GM06990 (cell line): Measurements from ENCODE around the gene VDAC1.
A peak's percentile ranks its signal among the peaks of the same experiment; 100 is the strongest.

Source experiments
- DNase-seq: peaks from one replicate; pipeline ENCODE4 v3.0.0-alpha.2; 2011; ENCODE audit not compliant: insufficient read length; ENCODE audit errors: extremely low read depth
- H3K27me3 ChIP-seq: replicated peaks from 2 replicates; pipeline ENCODE4 v1.6.0; 2011; ENCODE audit warnings: low read length; ENCODE audit not compliant: control insufficient read depth, insufficient read depth
- H3K36me3 ChIP-seq: 2 replicates; pipeline ENCODE4 v1.5.1; 2011; ENCODE audit warnings: low read length; ENCODE audit not compliant: control insufficient read depth, insufficient read depth
- H3K4me3 ChIP-seq: replicated peaks from 2 replicates; pipeline ENCODE4 v1.5.1; 2011; ENCODE audit warnings: low read depth, mild to moderate bottlenecking, control low read depth, low read length
- CTCF ChIP-seq: IDR thresholded peaks from 2 replicates; pipeline ENCODE4 v1.5.1; 2011; ENCODE audit warnings: low read length, control low read depth, mild to moderate bottlenecking, inconsistent platforms; ENCODE audit not compliant: insufficient read depth, poor library complexity, severe bottlenecking

The VDAC1 gene, protein sequence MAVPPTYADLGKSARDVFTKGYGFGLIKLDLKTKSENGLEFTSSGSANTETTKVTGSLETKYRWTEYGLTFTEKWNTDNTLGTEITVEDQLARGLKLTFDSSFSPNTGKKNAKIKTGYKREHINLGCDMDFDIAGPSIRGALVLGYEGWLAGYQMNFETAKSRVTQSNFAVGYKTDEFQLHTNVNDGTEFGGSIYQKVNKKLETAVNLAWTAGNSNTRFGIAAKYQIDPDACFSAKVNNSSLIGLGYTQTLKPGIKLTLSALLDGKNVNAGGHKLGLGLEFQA

GRCh38 chr5:134004626-134005416 is at the start of gene VDAC1:
Gene VDAC1 (minus strand): TSS chr5:134004975. CDS start chr5:133993012, 11,963 bp downstream.
- Histone ChIP-seq H3K4me3 (peak within 1 kb of the TSS; percentile 84), H3K27me3 (no peaks in the 10 kb centered on the region), H3K36me3 (peaks cover 9% of the 10 kb centered on the region)
- TF ChIP-seq CTCF: no peak
- DNase-seq: peak; percentile 87

DNA sequence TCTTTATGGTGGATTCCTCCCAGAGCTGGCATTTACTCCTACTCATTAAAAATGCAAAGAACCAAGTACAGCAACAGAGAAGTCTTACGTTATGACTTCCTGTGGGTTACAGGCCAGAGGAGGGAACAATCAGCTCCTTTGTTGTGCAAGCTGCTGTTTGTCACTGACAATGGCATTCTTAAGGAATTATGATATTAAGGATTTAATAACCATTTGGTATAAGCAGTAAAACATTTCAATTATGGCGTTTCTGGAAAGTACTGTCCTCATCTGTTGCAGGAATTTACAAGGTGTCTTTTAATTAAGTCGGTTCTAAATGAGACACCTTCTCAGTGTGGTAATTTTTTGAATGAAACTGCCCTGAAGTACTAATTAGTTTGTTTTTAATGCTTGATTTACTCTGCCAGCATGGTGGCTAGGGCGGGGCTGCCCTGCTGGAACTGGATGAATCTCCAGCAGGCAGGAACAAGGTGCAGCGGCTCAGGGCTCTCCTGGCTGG is 49.1 kb upstream of the VDAC1 start:
- no peak for TF ChIP-seq CTCF
- no peak overlapping the region for H3K4me3 ChIP-seq
- no peaks in the 10 kb centered on the region for H3K27me3 ChIP-seq
- H3K36me3 ChIP-seq: no peaks in the 10 kb centered on the region
- no peak for DNase-seq

DNA sequence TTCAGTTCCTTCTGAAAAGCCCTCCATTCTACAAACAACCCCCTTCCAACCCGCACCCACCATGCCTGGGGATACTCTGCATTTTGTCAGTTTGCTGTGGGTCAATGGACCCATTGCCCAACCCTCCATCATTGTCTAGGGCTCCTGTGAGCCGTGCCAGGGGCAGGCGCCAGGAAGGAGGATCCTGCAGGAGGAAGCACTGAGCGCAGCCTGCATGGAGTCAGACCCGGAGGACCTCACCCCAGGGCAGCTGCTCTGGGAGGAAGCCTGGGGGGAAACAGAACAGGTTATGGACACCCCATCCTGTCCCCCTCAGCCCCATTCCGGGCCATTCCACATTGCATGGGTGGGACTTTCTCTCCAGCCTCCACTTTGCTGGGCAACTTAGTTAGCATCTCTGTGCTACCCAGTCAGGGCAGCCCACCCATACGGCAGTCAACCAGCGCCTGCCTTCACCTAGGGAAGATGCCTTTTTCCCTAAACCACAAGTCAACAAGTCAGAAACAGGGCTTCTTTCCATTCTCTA is 48.6 kb upstream of the VDAC1 start:
- Histone ChIP-seq H3K4me3 (no peak overlapping the region), H3K36me3 (no peaks in the 10 kb centered on the region), H3K27me3 (no peaks in the 10 kb centered on the region)
- no peak for DNase-seq
- TF ChIP-seq CTCF: no peak

DNA sequence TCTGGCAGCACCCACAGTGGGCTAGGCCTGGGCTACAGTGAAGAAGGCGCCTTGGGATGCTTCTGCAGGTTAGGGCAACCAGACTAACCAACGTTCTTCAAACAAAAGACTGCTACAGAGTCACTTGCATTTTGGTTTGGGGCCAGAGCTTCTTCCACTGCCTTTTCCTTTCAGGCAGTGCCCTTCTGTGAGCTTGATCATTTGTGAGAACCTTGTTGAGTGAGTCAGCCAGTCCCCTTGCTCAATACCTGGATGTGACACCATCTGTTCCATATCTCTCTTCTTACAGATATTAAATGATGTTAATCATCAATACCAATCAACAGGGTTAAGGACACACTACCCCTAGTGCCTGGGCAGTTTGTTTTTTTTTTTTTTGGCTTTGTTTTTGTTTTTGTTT is 46.5 kb upstream of the VDAC1 start:
- no peak for TF ChIP-seq CTCF
- Histone ChIP-seq H3K4me3 (no peak overlapping the region), H3K27me3 (no peaks in the 10 kb centered on the region), H3K36me3 (no peaks in the 10 kb centered on the region)
- no peak for DNase-seq

DNA sequence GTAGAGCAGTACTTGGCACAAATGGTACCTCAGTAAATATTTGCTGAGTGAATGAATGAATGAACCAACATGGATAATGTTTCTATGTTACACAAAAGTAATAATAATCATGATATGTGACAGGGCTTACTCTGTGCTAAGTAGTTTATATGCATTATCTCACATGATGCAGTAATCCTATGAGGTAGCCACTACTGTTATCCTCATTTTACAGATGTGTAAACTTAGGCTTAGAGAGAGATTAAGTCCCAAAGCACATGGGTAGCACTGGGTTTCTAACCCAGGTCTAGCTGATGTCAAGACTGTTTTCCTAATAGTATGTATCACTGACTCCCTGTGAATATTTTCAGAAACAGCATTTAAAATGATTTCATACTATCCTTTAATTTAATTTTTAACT is 44.1 kb upstream of the VDAC1 start:
- no peak for TF ChIP-seq CTCF
- H3K36me3 ChIP-seq: no peaks in the 10 kb centered on the region
- no peak overlapping the region for H3K4me3 ChIP-seq
- no peaks in the 10 kb centered on the region for H3K27me3 ChIP-seq
- no peak for DNase-seq
